Ishikawa (cell line): ENCODE results near the gene GIT2.

Source experiments
- CEBPB ChIP-seq: IDR thresholded peaks from 2 replicates; pipeline ENCODE4 v1.6.1; 2012
- CREB1 ChIP-seq: IDR thresholded peaks from 2 replicates; pipeline ENCODE4 v1.6.1; 2012; ENCODE audit warnings: low read depth
- EGR1 ChIP-seq: IDR thresholded peaks from 2 replicates; pipeline ENCODE4 v1.6.1; 2012
- EP300 ChIP-seq: IDR thresholded peaks from 2 replicates; pipeline ENCODE4 v1.6.1; 2012; ENCODE audit warnings: borderline replicate concordance
- FOXM1 ChIP-seq: IDR thresholded peaks from 2 replicates; pipeline ENCODE4 v1.6.1; 2012; ENCODE audit warnings: low read depth, borderline replicate concordance
- NFIC ChIP-seq: IDR thresholded peaks from 2 replicates; pipeline ENCODE4 v1.6.1; 2012
- RAD21 ChIP-seq: IDR thresholded peaks from 2 replicates; pipeline ENCODE4 v1.6.1; 2012; ENCODE audit warnings: low read depth
- TAF1 ChIP-seq: IDR thresholded peaks from 2 replicates; pipeline ENCODE4 v1.6.1; 2012; ENCODE audit warnings: low read depth, mild to moderate bottlenecking
- TCF12 ChIP-seq: IDR thresholded peaks from 2 replicates; pipeline ENCODE4 v1.6.1; 2012; ENCODE audit warnings: low read depth
- TEAD4 ChIP-seq: IDR thresholded peaks from 2 replicates; pipeline ENCODE4 v1.6.1; 2012
- YY1 ChIP-seq: IDR thresholded peaks from 2 replicates; pipeline ENCODE4 v1.6.1; 2012; ENCODE audit warnings: low read depth
- TF ChIP-seq, protein P1 (sequence below): IDR thresholded peaks from 2 replicates; pipeline ENCODE4 v1.6.1; 2012; ENCODE audit warnings: low read depth, mild to moderate bottlenecking
- TF ChIP-seq, protein P2 (sequence below): IDR thresholded peaks from 2 replicates; pipeline ENCODE4 v1.6.1; 2012
- TF ChIP-seq, protein P3 (sequence below): IDR thresholded peaks from 2 replicates; pipeline ENCODE4 v1.6.1; 2012

DNA sequence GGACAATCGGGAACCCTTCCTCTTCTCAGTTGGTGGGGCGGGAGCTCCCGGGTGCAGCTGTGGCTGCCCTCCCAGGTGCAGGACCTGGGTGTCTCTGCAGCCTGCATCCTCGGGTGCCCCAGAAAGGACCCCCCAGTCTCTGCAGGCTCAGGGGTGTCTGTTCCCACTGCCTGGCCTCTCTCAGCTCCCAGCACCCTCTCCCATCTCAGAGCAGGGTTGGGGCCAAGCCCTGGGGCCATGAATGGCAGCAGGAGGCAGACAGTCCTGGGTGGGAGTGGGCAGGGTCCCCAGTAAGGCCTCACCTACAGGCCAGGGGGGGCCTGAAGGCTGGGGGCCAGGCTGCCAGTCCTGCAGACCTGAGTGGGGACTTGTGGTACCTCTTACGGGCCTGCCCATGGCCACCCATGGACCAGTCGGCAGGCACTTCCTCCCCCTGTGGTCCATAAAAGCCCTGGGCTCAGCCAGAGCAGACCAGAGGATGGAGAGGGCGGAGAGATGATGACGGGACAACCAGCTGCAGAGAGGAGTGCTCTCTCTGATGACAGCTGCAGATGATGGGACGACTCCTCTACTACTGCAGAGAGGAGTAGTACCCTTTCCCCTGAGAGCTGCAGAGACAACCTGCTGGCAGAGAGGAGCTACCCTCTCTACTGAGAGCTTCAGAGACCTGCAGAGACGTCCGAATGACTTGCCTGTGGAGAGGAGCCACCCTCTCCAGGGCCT is 69.5 kb downstream of the GIT2 start:
- TF ChIP-seq, protein P1, sequence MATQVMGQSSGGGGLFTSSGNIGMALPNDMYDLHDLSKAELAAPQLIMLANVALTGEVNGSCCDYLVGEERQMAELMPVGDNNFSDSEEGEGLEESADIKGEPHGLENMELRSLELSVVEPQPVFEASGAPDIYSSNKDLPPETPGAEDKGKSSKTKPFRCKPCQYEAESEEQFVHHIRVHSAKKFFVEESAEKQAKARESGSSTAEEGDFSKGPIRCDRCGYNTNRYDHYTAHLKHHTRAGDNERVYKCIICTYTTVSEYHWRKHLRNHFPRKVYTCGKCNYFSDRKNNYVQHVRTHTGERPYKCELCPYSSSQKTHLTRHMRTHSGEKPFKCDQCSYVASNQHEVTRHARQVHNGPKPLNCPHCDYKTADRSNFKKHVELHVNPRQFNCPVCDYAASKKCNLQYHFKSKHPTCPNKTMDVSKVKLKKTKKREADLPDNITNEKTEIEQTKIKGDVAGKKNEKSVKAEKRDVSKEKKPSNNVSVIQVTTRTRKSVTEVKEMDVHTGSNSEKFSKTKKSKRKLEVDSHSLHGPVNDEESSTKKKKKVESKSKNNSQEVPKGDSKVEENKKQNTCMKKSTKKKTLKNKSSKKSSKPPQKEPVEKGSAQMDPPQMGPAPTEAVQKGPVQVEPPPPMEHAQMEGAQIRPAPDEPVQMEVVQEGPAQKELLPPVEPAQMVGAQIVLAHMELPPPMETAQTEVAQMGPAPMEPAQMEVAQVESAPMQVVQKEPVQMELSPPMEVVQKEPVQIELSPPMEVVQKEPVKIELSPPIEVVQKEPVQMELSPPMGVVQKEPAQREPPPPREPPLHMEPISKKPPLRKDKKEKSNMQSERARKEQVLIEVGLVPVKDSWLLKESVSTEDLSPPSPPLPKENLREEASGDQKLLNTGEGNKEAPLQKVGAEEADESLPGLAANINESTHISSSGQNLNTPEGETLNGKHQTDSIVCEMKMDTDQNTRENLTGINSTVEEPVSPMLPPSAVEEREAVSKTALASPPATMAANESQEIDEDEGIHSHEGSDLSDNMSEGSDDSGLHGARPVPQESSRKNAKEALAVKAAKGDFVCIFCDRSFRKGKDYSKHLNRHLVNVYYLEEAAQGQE = no peak
- TF ChIP-seq YY1 (no peak), EP300 (no peak), TAF1 (no peak), CREB1 (no peak), CEBPB (no peak), EGR1 (no peak), RAD21 (no peak), NFIC (no peak), TEAD4 (no peak), FOXM1 (no peak), TCF12 (no peak)
- TF ChIP-seq, protein P2, sequence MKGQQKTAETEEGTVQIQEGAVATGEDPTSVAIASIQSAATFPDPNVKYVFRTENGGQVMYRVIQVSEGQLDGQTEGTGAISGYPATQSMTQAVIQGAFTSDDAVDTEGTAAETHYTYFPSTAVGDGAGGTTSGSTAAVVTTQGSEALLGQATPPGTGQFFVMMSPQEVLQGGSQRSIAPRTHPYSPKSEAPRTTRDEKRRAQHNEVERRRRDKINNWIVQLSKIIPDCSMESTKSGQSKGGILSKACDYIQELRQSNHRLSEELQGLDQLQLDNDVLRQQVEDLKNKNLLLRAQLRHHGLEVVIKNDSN = no peak
- TF ChIP-seq, protein P3, sequence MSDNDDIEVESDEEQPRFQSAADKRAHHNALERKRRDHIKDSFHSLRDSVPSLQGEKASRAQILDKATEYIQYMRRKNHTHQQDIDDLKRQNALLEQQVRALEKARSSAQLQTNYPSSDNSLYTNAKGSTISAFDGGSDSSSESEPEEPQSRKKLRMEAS = no peak
